Fibroblast of lung (primary cell): ENCODE measurements around the gene THEM4. TPM values are rescaled to one million over a fixed set of nuclear protein-coding genes. Genes with fewer than 3 reads are reported as not detected.

ENCODE experiments used
- DNase-seq, 2 donors: peaks; one replicate each; pipeline versions ENCODE4 v3.0.0 to v3.0.0-alpha.2; 2010; ENCODE audit warnings: low read depth in 2 of 2
- H2AFZ ChIP-seq: 2 replicates; pipeline ENCODE4 v1.5.1; 2012; ENCODE audit warnings: low read length, control low read depth, inconsistent platforms
- H3K27ac ChIP-seq: 2 replicates; pipeline ENCODE4 v1.5.1; 2011; ENCODE audit warnings: low read length, control low read depth; ENCODE audit not compliant: insufficient read depth
- H3K27me3 ChIP-seq: 2 replicates; pipeline ENCODE4 v1.5.1; 2011; ENCODE audit warnings: mild to moderate bottlenecking, low read length; ENCODE audit not compliant: control insufficient read depth, insufficient read depth
- H3K36me3 ChIP-seq: 2 replicates; pipeline ENCODE4 v1.5.1; 2011; ENCODE audit warnings: low read length; ENCODE audit not compliant: control insufficient read depth, insufficient read depth
- H3K4me1 ChIP-seq: 2 replicates; pipeline ENCODE4 v1.5.1; 2011; ENCODE audit warnings: low read length; ENCODE audit not compliant: control insufficient read depth, insufficient read depth; ENCODE audit errors: extremely low read depth
- H3K4me2 ChIP-seq: 2 replicates; pipeline ENCODE4 v1.5.1; 2011; ENCODE audit warnings: low read length, control low read depth; ENCODE audit not compliant: insufficient read depth; ENCODE audit errors: extremely low read depth
- H3K4me3 ChIP-seq, 4 experiments: fragments of 200-600 bp in 1 of 4; sonication (generic) in 1 of 4; replicated peaks in 1 of 4; 2 replicates each; pipeline ENCODE4 v1.5.1; 2011 to 2016; ENCODE audit warnings: low read length in 4 of 4, low read depth in 3 of 4, mild to moderate bottlenecking in 3 of 4, control low read depth in 2 of 4, inconsistent platforms in 1 of 4, mixed read lengths in 1 of 4; ENCODE audit not compliant: insufficient read depth in 1 of 4; ENCODE audit errors: control extremely low read depth in 1 of 4
- H3K79me2 ChIP-seq: 2 replicates; pipeline ENCODE4 v1.5.1; 2012; ENCODE audit warnings: mild to moderate bottlenecking, low read length, inconsistent platforms; ENCODE audit not compliant: control insufficient read depth, insufficient read depth
- H3K9ac ChIP-seq: 2 replicates; pipeline ENCODE4 v1.5.1; 2011; ENCODE audit warnings: mild to moderate bottlenecking, low read length, control low read depth; ENCODE audit not compliant: insufficient read depth
- H3K9me3 ChIP-seq: 2 replicates; pipeline ENCODE4 v1.5.1; 2012; ENCODE audit warnings: low read depth, low read length; ENCODE audit not compliant: control insufficient read depth, insufficient read depth
- H4K20me1 ChIP-seq: 2 replicates; pipeline ENCODE4 v1.5.1; 2011; ENCODE audit warnings: low read length; ENCODE audit not compliant: control insufficient read depth, insufficient read depth; ENCODE audit errors: extremely low read depth
- CTCF ChIP-seq, 2 donors: IDR thresholded peaks in 1 of 2; conservative IDR thresholded peaks in 1 of 2; 1 replicate in 1 of 2; 2 replicates in 1 of 2; pipeline ENCODE4 v1.5.1; 2011 to 2012; ENCODE audit warnings: low read length in 2 of 2, control low read depth in 1 of 2, inconsistent platforms in 1 of 2, low read depth in 1 of 2, mild to moderate bottlenecking in 1 of 2
- EZH2 ChIP-seq: IDR thresholded peaks from 2 replicates; pipeline ENCODE4 v1.5.1; 2012; ENCODE audit warnings: low read length, control low read depth, mild to moderate bottlenecking; ENCODE audit errors: missing control alignments
- polyA plus RNA-seq, 2 donors: library from polyadenylated mRNA; depleted of rRNA in 1 of 2; stranded (reverse) in 1 of 2; unstranded in 1 of 2; fragments of >200 nt; gene quantifications; 2 replicates each; pipeline ENCODE4 v1.2.1, GENCODE V29; 2011 to 2012; ENCODE audit warnings: missing spikeins in 1 of 2
- total RNA-seq: library from RNA; depleted of rRNA; stranded (reverse); fragments of >200 nt; gene quantifications from 2 replicates; pipeline ENCODE4 v1.2.1, GENCODE V29; 2014

The THEM4 gene
- total and polyA plus RNA-seq, 2 donors (not counting 1 experiment from before 2014, with no cell fraction given): 6.4 to 18.7 TPM

- Histone ChIP-seq H3K4me3 (no peak overlapping the region), H3K79me2 (no peaks in the 10 kb centered on the region), H3K27ac (no peak overlapping the region), H3K9me3 (no peaks in the 10 kb centered on the region), H3K9ac (no peak overlapping the region), H4K20me1 (no peaks in the 10 kb centered on the region), H3K36me3 (no peaks in the 10 kb centered on the region), H2AFZ (no peak overlapping the region), H3K4me1 (no peaks in the 10 kb centered on the region), H3K4me2 (no peak overlapping the region), H3K27me3 (no peaks in the 10 kb centered on the region)
- no peak for DNase-seq
- no peak for TF ChIP-seq CTCF (conservative IDR thresholded peaks at IDR 0.05 in 1 of 2, IDR thresholded peaks at IDR 0.05 in 1 of 2; ENCODE audit: low read depth in 1 of 2, low read length in 2 of 2)
- no peak for TF ChIP-seq EZH2
Observed at GRCh38 chr1:151897991-151898431, 11.3 kb downstream of the THEM4 start.

DNA sequence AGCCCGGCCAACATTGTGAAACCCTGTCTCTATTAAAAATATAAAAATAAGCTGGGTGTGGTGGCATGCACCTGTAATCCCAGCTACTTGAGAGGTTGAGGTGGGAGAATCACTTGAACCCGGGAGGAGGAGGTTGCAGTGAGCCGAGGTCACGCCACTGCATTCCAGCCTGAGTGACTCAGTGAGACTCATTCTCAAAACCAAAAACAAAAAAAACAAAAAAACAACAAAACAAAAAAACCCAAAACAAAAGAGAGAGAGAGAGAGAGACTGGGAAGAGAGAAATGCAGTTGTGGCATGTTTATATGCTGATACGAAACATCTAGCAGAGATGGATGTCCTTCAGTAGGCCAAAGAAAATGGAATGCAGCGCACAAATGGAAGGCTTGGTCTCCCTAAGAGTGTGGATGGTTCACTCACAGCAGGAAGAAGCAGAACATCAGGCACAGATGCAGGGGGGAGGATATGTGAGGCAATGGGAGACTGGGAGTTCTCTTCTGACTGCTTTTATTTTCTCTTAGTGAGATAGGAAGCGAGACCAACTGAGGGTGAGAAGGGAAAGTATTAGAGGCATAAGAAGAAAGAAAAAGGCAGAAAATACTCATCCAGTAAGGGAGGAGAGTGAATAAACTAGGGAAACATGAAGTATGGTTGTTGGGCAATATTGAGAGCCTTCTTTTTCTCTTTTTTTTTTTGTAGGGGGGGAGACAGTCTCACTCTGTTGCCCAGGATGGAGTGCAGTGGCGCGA, 16.0 kb downstream of the THEM4 start:
- Histone ChIP-seq H2AFZ (no peak overlapping the region), H3K9me3 (no peaks in the 10 kb centered on the region), H3K27me3 (no peaks in the 10 kb centered on the region), H3K4me3 (no peak overlapping the region), H3K36me3 (no peaks in the 10 kb centered on the region), H4K20me1 (no peaks in the 10 kb centered on the region), H3K79me2 (no peaks in the 10 kb centered on the region), H3K27ac (no peak overlapping the region), H3K9ac (no peak overlapping the region), H3K4me1 (no peaks in the 10 kb centered on the region), H3K4me2 (no peak overlapping the region)
- no peak for DNase-seq
- TF ChIP-seq EZH2 (no peak), CTCF (conservative IDR thresholded peaks at IDR 0.05 in 1 of 2, IDR thresholded peaks at IDR 0.05 in 1 of 2; ENCODE audit: low read depth in 1 of 2, low read length in 2 of 2) (no peak)

GRCh38 chr1:151892190-151892589, 17.1 kb downstream of the THEM4 start:
- Histone ChIP-seq H3K9me3 (no peaks in the 10 kb centered on the region), H3K27me3 (no peaks in the 10 kb centered on the region), H2AFZ (no peak overlapping the region), H3K4me1 (no peaks in the 10 kb centered on the region), H3K4me3 (no peak overlapping the region), H3K4me2 (no peak overlapping the region), H3K27ac (no peak overlapping the region), H4K20me1 (no peaks in the 10 kb centered on the region), H3K9ac (no peak overlapping the region), H3K36me3 (no peaks in the 10 kb centered on the region), H3K79me2 (no peaks in the 10 kb centered on the region)
- DNase-seq: peak in 1 of 2 donors; percentile 80
- TF ChIP-seq EZH2: no peak
- no peak for TF ChIP-seq CTCF (conservative IDR thresholded peaks at IDR 0.05 in 1 of 2, IDR thresholded peaks at IDR 0.05 in 1 of 2; ENCODE audit: low read depth in 1 of 2, low read length in 2 of 2)
